ENCODE results near the gene MEIS1. TPM values are rescaled to one million over a fixed set of nuclear protein-coding genes. Genes with fewer than 3 reads are reported as not detected.

MEIS1 gene
- total and polyA plus RNA-seq, 2 experiments from 2014 or later, result 0.16 to 0.28 TPM

DNA sequence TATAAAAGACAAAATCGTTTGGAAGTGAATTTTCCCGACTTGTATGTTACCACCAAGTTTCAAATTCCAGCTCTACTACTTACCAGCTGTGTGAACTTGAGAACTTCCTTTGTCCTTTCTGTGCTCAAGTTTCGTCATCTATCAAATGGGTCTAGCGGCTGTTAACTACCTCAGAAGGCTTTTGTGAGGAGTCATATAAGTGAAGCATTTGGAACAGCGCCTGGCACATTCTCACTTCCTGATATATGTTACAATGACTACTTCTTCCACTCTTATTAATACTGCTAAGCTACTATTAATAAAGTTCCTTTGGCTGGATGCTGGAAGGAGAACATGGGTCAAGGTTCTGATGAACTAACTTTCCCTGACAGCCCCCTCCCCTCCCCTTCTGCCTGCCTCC lies 104.5 kb downstream of the MEIS1 start:
- H3F3A ChIP-seq (replicated peaks; ENCODE audit: low read depth), result no peaks in the 10 kb centered on the region
- no peak overlapping the region for H3K4me3 ChIP-seq
- H3K4me1 Mint-ChIP-seq, result peaks cover 38% of the 10 kb centered on the region
- H3K27ac ChIP-seq (ENCODE audit: low read depth), result no peak overlapping the region
- H3K27me3 Mint-ChIP-seq (ENCODE audit: insufficient read depth, low read depth, poor library complexity), result no peaks in the 10 kb centered on the region
- H3K9me3 Mint-ChIP-seq, result no peaks in the 10 kb centered on the region
- H3K4me2 ChIP-seq, result no peak overlapping the region
- no peak overlapping the region for H3K27ac Mint-ChIP-seq
- no peaks in the 10 kb centered on the region for H4K20me1 ChIP-seq (replicated peaks; ENCODE audit: insufficient read depth)
- no peaks in the 10 kb centered on the region for H3K9me2 ChIP-seq (ENCODE audit: insufficient read depth)
- no peak for ATAC-seq
- no peak overlapping the region for H3K4me3 Mint-ChIP-seq
- H3K36me3 ChIP-seq (ENCODE audit: insufficient read depth), result no peaks in the 10 kb centered on the region
- no peaks in the 10 kb centered on the region for H3K79me2 ChIP-seq (replicated peaks; ENCODE audit: insufficient read depth)
- no peaks in the 10 kb centered on the region for H3K36me3 Mint-ChIP-seq (ENCODE audit: low read depth)
- no peak overlapping the region for H2AFZ ChIP-seq
- TF ChIP-seq, protein P1, sequence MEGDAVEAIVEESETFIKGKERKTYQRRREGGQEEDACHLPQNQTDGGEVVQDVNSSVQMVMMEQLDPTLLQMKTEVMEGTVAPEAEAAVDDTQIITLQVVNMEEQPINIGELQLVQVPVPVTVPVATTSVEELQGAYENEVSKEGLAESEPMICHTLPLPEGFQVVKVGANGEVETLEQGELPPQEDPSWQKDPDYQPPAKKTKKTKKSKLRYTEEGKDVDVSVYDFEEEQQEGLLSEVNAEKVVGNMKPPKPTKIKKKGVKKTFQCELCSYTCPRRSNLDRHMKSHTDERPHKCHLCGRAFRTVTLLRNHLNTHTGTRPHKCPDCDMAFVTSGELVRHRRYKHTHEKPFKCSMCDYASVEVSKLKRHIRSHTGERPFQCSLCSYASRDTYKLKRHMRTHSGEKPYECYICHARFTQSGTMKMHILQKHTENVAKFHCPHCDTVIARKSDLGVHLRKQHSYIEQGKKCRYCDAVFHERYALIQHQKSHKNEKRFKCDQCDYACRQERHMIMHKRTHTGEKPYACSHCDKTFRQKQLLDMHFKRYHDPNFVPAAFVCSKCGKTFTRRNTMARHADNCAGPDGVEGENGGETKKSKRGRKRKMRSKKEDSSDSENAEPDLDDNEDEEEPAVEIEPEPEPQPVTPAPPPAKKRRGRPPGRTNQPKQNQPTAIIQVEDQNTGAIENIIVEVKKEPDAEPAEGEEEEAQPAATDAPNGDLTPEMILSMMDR (conservative IDR thresholded peaks at IDR 0.05; ENCODE audit: low read depth in 2 of 2), result no peak
- TF ChIP-seq EZH2phosphoT487 (IDR thresholded peaks at IDR 0.05; ENCODE audit: unreplicated experiment), result no peak
- TF ChIP-seq, protein P2, sequence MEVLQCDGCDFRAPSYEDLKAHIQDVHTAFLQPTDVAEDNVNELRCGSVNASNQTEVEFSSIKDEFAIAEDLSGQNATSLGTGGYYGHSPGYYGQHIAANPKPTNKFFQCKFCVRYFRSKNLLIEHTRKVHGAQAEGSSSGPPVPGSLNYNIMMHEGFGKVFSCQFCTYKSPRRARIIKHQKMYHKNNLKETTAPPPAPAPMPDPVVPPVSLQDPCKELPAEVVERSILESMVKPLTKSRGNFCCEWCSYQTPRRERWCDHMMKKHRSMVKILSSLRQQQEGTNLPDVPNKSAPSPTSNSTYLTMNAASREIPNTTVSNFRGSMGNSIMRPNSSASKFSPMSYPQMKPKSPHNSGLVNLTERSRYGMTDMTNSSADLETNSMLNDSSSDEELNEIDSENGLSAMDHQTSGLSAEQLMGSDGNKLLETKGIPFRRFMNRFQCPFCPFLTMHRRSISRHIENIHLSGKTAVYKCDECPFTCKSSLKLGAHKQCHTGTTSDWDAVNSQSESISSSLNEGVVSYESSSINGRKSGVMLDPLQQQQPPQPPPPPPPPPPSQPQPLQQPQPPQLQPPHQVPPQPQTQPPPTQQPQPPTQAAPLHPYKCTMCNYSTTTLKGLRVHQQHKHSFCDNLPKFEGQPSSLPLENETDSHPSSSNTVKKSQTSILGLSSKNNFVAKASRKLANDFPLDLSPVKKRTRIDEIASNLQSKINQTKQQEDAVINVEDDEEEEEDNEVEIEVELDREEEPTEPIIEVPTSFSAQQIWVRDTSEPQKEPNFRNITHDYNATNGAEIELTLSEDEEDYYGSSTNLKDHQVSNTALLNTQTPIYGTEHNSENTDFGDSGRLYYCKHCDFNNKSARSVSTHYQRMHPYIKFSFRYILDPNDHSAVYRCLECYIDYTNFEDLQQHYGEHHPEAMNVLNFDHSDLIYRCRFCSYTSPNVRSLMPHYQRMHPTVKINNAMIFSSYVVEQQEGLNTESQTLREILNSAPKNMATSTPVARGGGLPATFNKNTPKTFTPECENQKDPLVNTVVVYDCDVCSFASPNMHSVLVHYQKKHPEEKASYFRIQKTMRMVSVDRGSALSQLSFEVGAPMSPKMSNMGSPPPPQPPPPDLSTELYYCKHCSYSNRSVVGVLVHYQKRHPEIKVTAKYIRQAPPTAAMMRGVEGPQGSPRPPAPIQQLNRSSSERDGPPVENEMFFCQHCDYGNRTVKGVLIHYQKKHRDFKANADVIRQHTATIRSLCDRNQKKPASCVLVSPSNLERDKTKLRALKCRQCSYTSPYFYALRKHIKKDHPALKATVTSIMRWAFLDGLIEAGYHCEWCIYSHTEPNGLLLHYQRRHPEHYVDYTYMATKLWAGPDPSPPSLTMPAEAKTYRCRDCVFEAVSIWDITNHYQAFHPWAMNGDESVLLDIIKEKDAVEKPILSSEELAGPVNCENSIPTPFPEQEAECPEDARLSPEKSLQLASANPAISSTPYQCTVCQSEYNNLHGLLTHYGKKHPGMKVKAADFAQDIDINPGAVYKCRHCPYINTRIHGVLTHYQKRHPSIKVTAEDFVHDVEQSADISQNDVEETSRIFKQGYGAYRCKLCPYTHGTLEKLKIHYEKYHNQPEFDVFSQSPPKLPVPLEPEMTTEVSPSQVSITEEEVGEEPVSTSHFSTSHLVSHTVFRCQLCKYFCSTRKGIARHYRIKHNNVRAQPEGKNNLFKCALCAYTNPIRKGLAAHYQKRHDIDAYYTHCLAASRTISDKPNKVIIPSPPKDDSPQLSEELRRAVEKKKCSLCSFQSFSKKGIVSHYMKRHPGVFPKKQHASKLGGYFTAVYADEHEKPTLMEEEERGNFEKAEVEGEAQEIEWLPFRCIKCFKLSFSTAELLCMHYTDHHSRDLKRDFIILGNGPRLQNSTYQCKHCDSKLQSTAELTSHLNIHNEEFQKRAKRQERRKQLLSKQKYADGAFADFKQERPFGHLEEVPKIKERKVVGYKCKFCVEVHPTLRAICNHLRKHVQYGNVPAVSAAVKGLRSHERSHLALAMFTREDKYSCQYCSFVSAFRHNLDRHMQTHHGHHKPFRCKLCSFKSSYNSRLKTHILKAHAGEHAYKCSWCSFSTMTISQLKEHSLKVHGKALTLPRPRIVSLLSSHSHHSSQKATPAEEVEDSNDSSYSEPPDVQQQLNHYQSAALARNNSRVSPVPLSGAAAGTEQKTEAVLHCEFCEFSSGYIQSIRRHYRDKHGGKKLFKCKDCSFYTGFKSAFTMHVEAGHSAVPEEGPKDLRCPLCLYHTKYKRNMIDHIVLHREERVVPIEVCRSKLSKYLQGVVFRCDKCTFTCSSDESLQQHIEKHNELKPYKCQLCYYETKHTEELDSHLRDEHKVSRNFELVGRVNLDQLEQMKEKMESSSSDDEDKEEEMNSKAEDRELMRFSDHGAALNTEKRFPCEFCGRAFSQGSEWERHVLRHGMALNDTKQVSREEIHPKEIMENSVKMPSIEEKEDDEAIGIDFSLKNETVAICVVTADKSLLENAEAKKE (CRISPR knock-in tag; IDR thresholded peaks at IDR 0.05), result no peak
- TF ChIP-seq EZH2 (IDR thresholded peaks at IDR 0.05; ENCODE audit: low read depth, unreplicated experiment), result no peak
- TF ChIP-seq, protein P3, sequence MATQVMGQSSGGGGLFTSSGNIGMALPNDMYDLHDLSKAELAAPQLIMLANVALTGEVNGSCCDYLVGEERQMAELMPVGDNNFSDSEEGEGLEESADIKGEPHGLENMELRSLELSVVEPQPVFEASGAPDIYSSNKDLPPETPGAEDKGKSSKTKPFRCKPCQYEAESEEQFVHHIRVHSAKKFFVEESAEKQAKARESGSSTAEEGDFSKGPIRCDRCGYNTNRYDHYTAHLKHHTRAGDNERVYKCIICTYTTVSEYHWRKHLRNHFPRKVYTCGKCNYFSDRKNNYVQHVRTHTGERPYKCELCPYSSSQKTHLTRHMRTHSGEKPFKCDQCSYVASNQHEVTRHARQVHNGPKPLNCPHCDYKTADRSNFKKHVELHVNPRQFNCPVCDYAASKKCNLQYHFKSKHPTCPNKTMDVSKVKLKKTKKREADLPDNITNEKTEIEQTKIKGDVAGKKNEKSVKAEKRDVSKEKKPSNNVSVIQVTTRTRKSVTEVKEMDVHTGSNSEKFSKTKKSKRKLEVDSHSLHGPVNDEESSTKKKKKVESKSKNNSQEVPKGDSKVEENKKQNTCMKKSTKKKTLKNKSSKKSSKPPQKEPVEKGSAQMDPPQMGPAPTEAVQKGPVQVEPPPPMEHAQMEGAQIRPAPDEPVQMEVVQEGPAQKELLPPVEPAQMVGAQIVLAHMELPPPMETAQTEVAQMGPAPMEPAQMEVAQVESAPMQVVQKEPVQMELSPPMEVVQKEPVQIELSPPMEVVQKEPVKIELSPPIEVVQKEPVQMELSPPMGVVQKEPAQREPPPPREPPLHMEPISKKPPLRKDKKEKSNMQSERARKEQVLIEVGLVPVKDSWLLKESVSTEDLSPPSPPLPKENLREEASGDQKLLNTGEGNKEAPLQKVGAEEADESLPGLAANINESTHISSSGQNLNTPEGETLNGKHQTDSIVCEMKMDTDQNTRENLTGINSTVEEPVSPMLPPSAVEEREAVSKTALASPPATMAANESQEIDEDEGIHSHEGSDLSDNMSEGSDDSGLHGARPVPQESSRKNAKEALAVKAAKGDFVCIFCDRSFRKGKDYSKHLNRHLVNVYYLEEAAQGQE (IDR thresholded peaks at IDR 0.05; ENCODE audit: unreplicated experiment), result no peak
- TF ChIP-seq STAT1 (IDR thresholded peaks at IDR 0.05; ENCODE audit: unreplicated experiment), result no peak
- TF ChIP-seq, protein P4, sequence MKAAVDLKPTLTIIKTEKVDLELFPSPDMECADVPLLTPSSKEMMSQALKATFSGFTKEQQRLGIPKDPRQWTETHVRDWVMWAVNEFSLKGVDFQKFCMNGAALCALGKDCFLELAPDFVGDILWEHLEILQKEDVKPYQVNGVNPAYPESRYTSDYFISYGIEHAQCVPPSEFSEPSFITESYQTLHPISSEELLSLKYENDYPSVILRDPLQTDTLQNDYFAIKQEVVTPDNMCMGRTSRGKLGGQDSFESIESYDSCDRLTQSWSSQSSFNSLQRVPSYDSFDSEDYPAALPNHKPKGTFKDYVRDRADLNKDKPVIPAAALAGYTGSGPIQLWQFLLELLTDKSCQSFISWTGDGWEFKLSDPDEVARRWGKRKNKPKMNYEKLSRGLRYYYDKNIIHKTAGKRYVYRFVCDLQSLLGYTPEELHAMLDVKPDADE (IDR thresholded peaks at IDR 0.05), result no peak
- no peak for TF ChIP-seq ZNF331 (CRISPR knock-in tag; IDR thresholded peaks at IDR 0.05; ENCODE audit: low read depth)
- no peak for TF ChIP-seq NANOG (IDR thresholded peaks at IDR 0.05; ENCODE audit: borderline replicate concordance)
- no peak for TF ChIP-seq POLR2AphosphoS5 (IDR thresholded peaks at IDR 0.05; ENCODE audit: low read depth)
- TF ChIP-seq ZNF114 (CRISPR knock-in tag; IDR thresholded peaks at IDR 0.05), result no peak
- no peak for TF ChIP-seq CREB1 (CRISPR knock-in tag; IDR thresholded peaks at IDR 0.05; ENCODE audit: low read depth)
- TF ChIP-seq JUNB (IDR thresholded peaks at IDR 0.05; ENCODE audit: unreplicated experiment), result no peak
- no peaks in the 10 kb centered on the region for H3K27me3 ChIP-seq (ENCODE audit: insufficient read depth)
- DNase-seq (ENCODE audit: low spot score), result no peak
- peaks cover 40% of the 10 kb centered on the region for H3K4me1 ChIP-seq (ENCODE audit: insufficient read depth)
